ENCODE data around the gene CCDC24. TPM values are rescaled to one million over a fixed set of nuclear protein-coding genes. Genes with fewer than 3 reads are reported as not detected.

The CCDC24 gene
- total and polyA plus RNA-seq, 2 of the 4 experiments (the other 2 are of a cell fraction), result 1.4 to 4.6 TPM

GRCh38 chr1:44016041-44016889 lies 24.9 kb downstream of the CCDC24 start (continued):
- TF ChIP-seq MXI1 (IDR thresholded peaks at IDR 0.05; ENCODE audit: borderline replicate concordance, low read depth, low read length), result no peak

GRCh38 chr1:44016890-44017400 lies 25.5 kb downstream of the CCDC24 start:
- Histone ChIP-seq H2AK5ac (ENCODE audit: low read depth, low read length) (no peak overlapping the region), H3K56ac (ENCODE audit: extremely low read depth, insufficient read depth, low read length) (no peak overlapping the region), H3K4me3 (ENCODE audit: insufficient read depth, low read depth, low read length) (no peak overlapping the region), H2BK15ac (ENCODE audit: low read depth, low read length) (no peak overlapping the region), H4K5ac (ENCODE audit: low read depth, low read length) (no peak overlapping the region), H3K27me3 (ENCODE audit: control insufficient read depth, insufficient read depth, low read length) (no peaks in the 10 kb centered on the region), H2BK20ac (ENCODE audit: low read depth, low read length) (no peak overlapping the region), H3K4me2 (ENCODE audit: low read depth, low read length) (no peak overlapping the region), H2AFZ (replicated peaks; ENCODE audit: low read length, poor library complexity) (no peak overlapping the region), H4K8ac (ENCODE audit: low read depth in 2 of 2, low read length in 2 of 2) (no peak overlapping the region), H3K79me1 (ENCODE audit: low read depth in 1 of 2, low read length in 2 of 2) (no peaks in the 10 kb centered on the region), H3K4ac (ENCODE audit: low read depth, low read length) (no peak overlapping the region), H4K20me1 (ENCODE audit: insufficient read depth, low read length) (no peaks in the 10 kb centered on the region; the same call in 1 of the 2 replicates), H3K23ac (ENCODE audit: low read depth, low read length) (no peak overlapping the region), H3K18ac (ENCODE audit: low read depth, low read length) (no peak overlapping the region), H3K4me1 (ENCODE audit: control insufficient read depth, insufficient read depth, low read length) (no peaks in the 10 kb centered on the region), H3K36me3 (ENCODE audit: control insufficient read depth, insufficient read depth, low read length) (peaks cover 12% of the 10 kb centered on the region; the same call in 1 of the 2 replicates), H2BK5ac (ENCODE audit: low read depth, low read length, poor library complexity, severe bottlenecking) (no peak overlapping the region), H3K9me1 (ENCODE audit: insufficient read depth, low read length) (peaks cover 6% of the 10 kb centered on the region; the same call in 1 of the 2 replicates), H2AK9ac (replicated peaks; ENCODE audit: low read depth, low read length, poor library complexity) (no peak overlapping the region), H3K14ac (replicated peaks; ENCODE audit: low read depth, low read length) (no peak overlapping the region), H4K91ac (ENCODE audit: insufficient read depth, low read depth, low read length) (no peak overlapping the region), H3K27ac (ENCODE audit: insufficient read depth, low read length) (no peak overlapping the region), H2BK120ac (ENCODE audit: low read depth, low read length) (no peak overlapping the region), H3K9ac (ENCODE audit: low read depth, low read length) (no peak overlapping the region), H3K9me3 (ENCODE audit: control insufficient read depth, insufficient read depth, low read length) (no peaks in the 10 kb centered on the region)
- BruUV-seq (replicated peaks), result no TSS peak
- in situ Hi-C loops (cut with MboI; ENCODE audit: low sequenced_read_pairs) (loop anchor here (10.0 kb wide), 1 partner anchor 568 kb away; no protein-coding TSS in a partner anchor), dilution Hi-C loops (cut with HindIII; ENCODE audit: low sequenced_read_pairs, unreplicated experiment) (no loop called here), intact Hi-C loops (cut with micrococcal nuclease) (no loop called here)
- ChIA-PET CTCF (no interaction called here), POLR2A (ENCODE audit: unreplicated experiment) (no interaction called here)
- DNase-seq (no peak), ATAC-seq (ENCODE audit: low read depth) (no peak)
- no CpG with 5 or more reads among the region's 20 CpGs for WGBS, 2 experiments (ENCODE audit: extremely low coverage in 2 of 2, insufficient read length in 1 of 2)
- TF ChIP-seq MAFK (IDR thresholded peaks at IDR 0.05; ENCODE audit: low read depth, low read length) (no peak), CEBPB (IDR thresholded peaks at IDR 0.05; ENCODE audit: low read depth, low read length) (no peak), SMC3 (IDR thresholded peaks at IDR 0.05; ENCODE audit: low read depth, low read length) (no peak), CTCF (conservative IDR thresholded peaks at IDR 0.05; ENCODE audit: low read depth, low read length) (no peak), MXI1 (IDR thresholded peaks at IDR 0.05; ENCODE audit: borderline replicate concordance, low read depth, low read length) (no peak), RFX5 (IDR thresholded peaks at IDR 0.05; ENCODE audit: low read depth, low read length) (no peak), MAZ (IDR thresholded peaks at IDR 0.05; ENCODE audit: borderline replicate concordance, low read depth, low read length) (no peak), FOS (IDR thresholded peaks at IDR 0.05; ENCODE audit: low read depth, low read length) (no peak), POLR2A (IDR thresholded peaks at IDR 0.05; ENCODE audit: low read depth, low read length) (no peak), USF2 (IDR thresholded peaks at IDR 0.05; ENCODE audit: low read depth, low read length) (no peak)
